Neural progenitor cell (in vitro differentiated cells): Measurements from ENCODE around the gene MATN1.

Experiments used
- EZH2 ChIP-seq: fragments of 200-600 bp; sonication (generic); IDR thresholded peaks from 2 replicates; pipeline ENCODE4 v1.6.1; 2017; ENCODE audit warnings: antibody characterized with exemption, mild to moderate bottlenecking, moderate library complexity
- EZH2phosphoT487 ChIP-seq: fragments of 200-600 bp; sonication (generic); IDR thresholded peaks from 2 replicates; pipeline ENCODE4 v1.6.1; 2017; ENCODE audit warnings: antibody characterized with exemption
- TF ChIP-seq, protein P1 (sequence below): fragments of 200-600 bp; sonication (generic); IDR thresholded peaks from 2 replicates; pipeline ENCODE4 v1.5.1; 2017; ENCODE audit warnings: antibody characterized with exemption, mild to moderate bottlenecking

DNA sequence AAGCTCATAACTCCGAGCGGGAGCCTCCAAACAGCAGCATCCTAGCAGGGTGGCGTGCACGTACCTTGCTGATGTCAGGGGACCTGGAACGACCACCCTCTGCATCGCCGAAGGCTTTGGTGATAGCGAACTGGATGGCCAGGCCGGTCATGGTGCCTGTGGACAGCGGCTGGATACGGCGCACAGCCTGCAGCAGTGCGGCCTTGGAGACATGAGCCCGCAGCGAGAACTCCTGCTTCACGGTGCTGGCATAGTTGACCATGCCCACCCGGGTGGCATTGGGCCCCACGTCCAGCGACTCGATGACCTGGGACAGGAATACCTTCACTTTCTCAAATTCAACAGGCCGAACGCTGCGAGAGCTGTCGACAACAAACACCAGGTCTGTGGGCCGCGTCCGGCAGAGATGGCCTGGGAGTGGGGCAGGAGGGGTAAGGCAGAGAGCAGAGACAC lies 2.0 kb downstream of the MATN1 start:
- TF ChIP-seq, protein P1, sequence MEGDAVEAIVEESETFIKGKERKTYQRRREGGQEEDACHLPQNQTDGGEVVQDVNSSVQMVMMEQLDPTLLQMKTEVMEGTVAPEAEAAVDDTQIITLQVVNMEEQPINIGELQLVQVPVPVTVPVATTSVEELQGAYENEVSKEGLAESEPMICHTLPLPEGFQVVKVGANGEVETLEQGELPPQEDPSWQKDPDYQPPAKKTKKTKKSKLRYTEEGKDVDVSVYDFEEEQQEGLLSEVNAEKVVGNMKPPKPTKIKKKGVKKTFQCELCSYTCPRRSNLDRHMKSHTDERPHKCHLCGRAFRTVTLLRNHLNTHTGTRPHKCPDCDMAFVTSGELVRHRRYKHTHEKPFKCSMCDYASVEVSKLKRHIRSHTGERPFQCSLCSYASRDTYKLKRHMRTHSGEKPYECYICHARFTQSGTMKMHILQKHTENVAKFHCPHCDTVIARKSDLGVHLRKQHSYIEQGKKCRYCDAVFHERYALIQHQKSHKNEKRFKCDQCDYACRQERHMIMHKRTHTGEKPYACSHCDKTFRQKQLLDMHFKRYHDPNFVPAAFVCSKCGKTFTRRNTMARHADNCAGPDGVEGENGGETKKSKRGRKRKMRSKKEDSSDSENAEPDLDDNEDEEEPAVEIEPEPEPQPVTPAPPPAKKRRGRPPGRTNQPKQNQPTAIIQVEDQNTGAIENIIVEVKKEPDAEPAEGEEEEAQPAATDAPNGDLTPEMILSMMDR: no peak
- TF ChIP-seq EZH2phosphoT487 (no peak), EZH2 (no peak)
